EL (cell line): ENCODE measurements around the gene MBD5.
A peak's percentile ranks its signal among the peaks of the same experiment; 100 is the strongest.

Experiments used
- DNase-seq: peaks from one replicate; pipeline ENCODE4 v3.0.0-alpha.2; 2016

Gene MBD5

GRCh38 chr2:148023861-148024260 is 3.0 kb downstream of the MBD5 start:
- no peak for DNase-seq

- no peak for DNase-seq
Measured at GRCh38 chr2:148026573-148026972, 5.7 kb downstream of the MBD5 start.

- DNase-seq: no peak
Measured at GRCh38 chr2:148027822-148028221, 6.9 kb downstream of the MBD5 start.

GRCh38 chr2:148028781-148029180 is 7.9 kb downstream of the MBD5 start:
- no peak for DNase-seq

GRCh38 chr2:148031152-148031551 is 10.3 kb downstream of the MBD5 start:
- DNase-seq: no peak

- no peak for DNase-seq
Measured at GRCh38 chr2:148032215-148032614, 11.3 kb downstream of the MBD5 start.

GRCh38 chr2:148039783-148040182 is 18.9 kb downstream of the MBD5 start:
- DNase-seq: no peak

GRCh38 chr2:148042219-148042618 is 21.3 kb downstream of the MBD5 start:
- peak; percentile 2 for DNase-seq

- no peak for DNase-seq
Measured at GRCh38 chr2:148044322-148044721, 23.4 kb downstream of the MBD5 start.

GRCh38 chr2:148046802-148047201 is 25.9 kb downstream of the MBD5 start:
- no peak for DNase-seq

- peak; percentile 2 for DNase-seq
Measured at GRCh38 chr2:148048475-148049221, 27.8 kb downstream of the MBD5 start.

GRCh38 chr2:148049284-148049683 is 28.4 kb downstream of the MBD5 start:
- no peak for DNase-seq

- no peak for DNase-seq
Measured at GRCh38 chr2:148052687-148053086, 31.8 kb downstream of the MBD5 start.

- peak; percentile 31 for DNase-seq
Measured at GRCh38 chr2:148058641-148059040, 37.8 kb downstream of the MBD5 start.

GRCh38 chr2:148063633-148064032 is 42.7 kb downstream of the MBD5 start:
- no peak for DNase-seq

- DNase-seq: no peak
Measured at GRCh38 chr2:148065936-148066335, 45.0 kb downstream of the MBD5 start.

GRCh38 chr2:148067801-148068200 is 46.9 kb downstream of the MBD5 start:
- no peak for DNase-seq

- DNase-seq: no peak
Measured at GRCh38 chr2:148071351-148071750, 50.5 kb downstream of the MBD5 start.

- peak; percentile 51 for DNase-seq
Measured at GRCh38 chr2:148096012-148096411, 75.1 kb downstream of the MBD5 start.

GRCh38 chr2:148102641-148103040 is 81.8 kb downstream of the MBD5 start:
- no peak for DNase-seq

GRCh38 chr2:148103946-148104345 is 83.1 kb downstream of the MBD5 start:
- DNase-seq: no peak

GRCh38 chr2:148106331-148106730 is 85.4 kb downstream of the MBD5 start:
- no peak for DNase-seq

- DNase-seq: no peak
Measured at GRCh38 chr2:148108385-148108784, 87.5 kb downstream of the MBD5 start.

GRCh38 chr2:148110184-148110583 is 89.3 kb downstream of the MBD5 start:
- no peak for DNase-seq

- peak; percentile 41 for DNase-seq
Measured at GRCh38 chr2:148122788-148123187, 101.9 kb downstream of the MBD5 start.
